ENCODE data around the gene GATB. TPM values are rescaled to one million over a fixed set of nuclear protein-coding genes. Genes with fewer than 3 reads are reported as not detected.
A peak's percentile ranks its signal among the peaks of the same experiment; 100 is the strongest.

GATB gene
- total RNA-seq, 1 experiment from 2014 or later = 21.2 TPM

GRCh38 chr4:151671541-151672059, 89.2 kb downstream of the GATB start:
- no peaks in the 10 kb centered on the region for H3K27me3 Mint-ChIP-seq (ENCODE audit: low read depth)
- H3K9ac ChIP-seq (ENCODE audit: extremely low read depth, insufficient read length, low read length) = no peak overlapping the region
- H3K4me2 ChIP-seq (ENCODE audit: insufficient read depth, insufficient read length, low read length) = no peak overlapping the region
- no peaks in the 10 kb centered on the region for H3K79me1 ChIP-seq (ENCODE audit: insufficient read depth, low read depth, low read length, poor library complexity, severe bottlenecking)
- no peaks in the 10 kb centered on the region for H3K79me2 ChIP-seq (ENCODE audit: insufficient read depth, low read length)
- WGBS (ENCODE audit: extremely low coverage, insufficient read length, low lambda C conversion rate) = no CpG with 5 or more reads among the region's 14 CpGs
- no peaks in the 10 kb centered on the region for H3K9me3 ChIP-seq (ENCODE audit: control insufficient read depth, low read depth, low read length)
- H3K36me3 Mint-ChIP-seq (ENCODE audit: insufficient read depth in 1 of 3, low read depth in 3 of 3) = no peaks in the 10 kb centered on the region; a peak in 3 of 7 replicates
- no peaks in the 10 kb centered on the region for H3K23me2 ChIP-seq (ENCODE audit: insufficient read length, low read depth, low read length, poor library complexity, severe bottlenecking)
- H4K5ac ChIP-seq (ENCODE audit: insufficient read length, low read depth, low read length) = no peak overlapping the region
- no peak for DNase-seq
- H2AFZ ChIP-seq (ENCODE audit: low read length) = no peak overlapping the region
- no peak overlapping the region for H2AK5ac ChIP-seq (ENCODE audit: insufficient read length, low read length)
- no peak overlapping the region for H2BK12ac ChIP-seq (ENCODE audit: insufficient read length, low read depth, low read length)
- H2BK20ac ChIP-seq (ENCODE audit: low read depth, low read length, poor library complexity, severe bottlenecking) = no peak overlapping the region
- H3K27ac ChIP-seq (ENCODE audit: insufficient read length, low read depth, low read length) = no peak overlapping the region
- no peak overlapping the region; the same call in 1 of the 2 replicates for H3K14ac ChIP-seq (ENCODE audit: insufficient read depth, low read length)
- H2BK5ac ChIP-seq (ENCODE audit: insufficient read length, low read length) = no peak overlapping the region
- no peak overlapping the region for H2BK120ac ChIP-seq (ENCODE audit: low read depth, low read length, poor library complexity, severe bottlenecking)
- H3T11ph ChIP-seq (ENCODE audit: low read length) = no peak overlapping the region
- no peak overlapping the region for H3K23ac ChIP-seq (ENCODE audit: insufficient read length, low read depth, low read length)
- H3K56ac ChIP-seq (ENCODE audit: insufficient read length, low read depth, low read length) = no peak overlapping the region
- no peak overlapping the region for H2BK15ac ChIP-seq (ENCODE audit: low read depth, low read length)
- H3K4ac ChIP-seq (ENCODE audit: low read depth, low read length) = no peak overlapping the region
- no peak overlapping the region for H4K91ac ChIP-seq (ENCODE audit: insufficient read length, low read depth, low read length)
- no peak overlapping the region for H4K8ac ChIP-seq (replicated peaks; ENCODE audit: insufficient read length, low read depth, low read length)
- no peaks in the 10 kb centered on the region for H3K9me3 Mint-ChIP-seq
- no peak overlapping the region for H3K4me3 Mint-ChIP-seq
- H3K18ac ChIP-seq (ENCODE audit: insufficient read length, low read depth, low read length) = no peak overlapping the region
- no peaks in the 10 kb centered on the region for H3K4me1 ChIP-seq (ENCODE audit: insufficient read depth, low read length)
- H4K20me1 ChIP-seq (ENCODE audit: control insufficient read depth, insufficient read depth, insufficient read length) = no peaks in the 10 kb centered on the region
- H3K4me1 Mint-ChIP-seq = peaks cover 24 to 28% of the 10 kb centered on the region in 2 experiments
- TF ChIP-seq CTCF (conservative IDR thresholded peaks at IDR 0.05) = no peak
- peak overlapping the region; percentile 37 to 89 (median 73); a peak in 3 of 7 replicates for H3K27ac Mint-ChIP-seq
- no peaks in the 10 kb centered on the region for H3K27me3 ChIP-seq (ENCODE audit: insufficient read depth, low read length)

All from H9 (cell line).